HG03460 (cell line): Measurements from ENCODE around the gene ERO1A.

Source experiments
- ATAC-seq: cut with Tn5 transposase; IDR thresholded peaks from one replicate; pipeline ENCODE4 v1.9.1; 2021; ENCODE audit not compliant: unreplicated experiment

ERO1A gene

DNA sequence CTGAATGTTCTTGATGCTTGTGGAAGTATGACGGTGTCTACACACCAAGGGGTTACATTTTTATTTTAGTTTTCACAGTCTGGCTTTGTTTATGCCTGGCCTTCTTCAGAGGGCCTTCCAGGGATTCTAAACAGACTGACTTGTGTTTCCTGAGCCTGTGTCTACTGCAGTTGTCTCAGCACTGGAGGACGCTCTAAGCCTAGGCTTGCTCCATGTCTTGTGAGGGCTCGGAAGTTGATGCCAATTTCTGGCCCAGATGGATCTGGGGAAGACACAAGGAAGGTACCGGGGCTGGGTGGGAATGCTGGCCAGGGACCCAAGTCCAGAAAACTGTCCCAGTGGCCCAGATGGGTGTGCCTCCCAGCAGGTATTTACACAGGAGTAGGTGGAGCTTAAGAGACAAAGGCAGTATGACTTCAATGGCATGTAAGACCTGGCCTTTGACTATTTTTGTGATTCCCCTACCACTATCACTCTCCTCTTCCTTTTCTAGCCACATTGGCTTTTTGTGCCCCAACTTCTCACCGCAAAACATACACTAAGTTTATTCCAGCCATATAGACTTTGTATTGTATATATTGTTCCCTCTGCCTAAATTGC lies 85.8 kb downstream of the ERO1A start:
- no peak for ATAC-seq

DNA sequence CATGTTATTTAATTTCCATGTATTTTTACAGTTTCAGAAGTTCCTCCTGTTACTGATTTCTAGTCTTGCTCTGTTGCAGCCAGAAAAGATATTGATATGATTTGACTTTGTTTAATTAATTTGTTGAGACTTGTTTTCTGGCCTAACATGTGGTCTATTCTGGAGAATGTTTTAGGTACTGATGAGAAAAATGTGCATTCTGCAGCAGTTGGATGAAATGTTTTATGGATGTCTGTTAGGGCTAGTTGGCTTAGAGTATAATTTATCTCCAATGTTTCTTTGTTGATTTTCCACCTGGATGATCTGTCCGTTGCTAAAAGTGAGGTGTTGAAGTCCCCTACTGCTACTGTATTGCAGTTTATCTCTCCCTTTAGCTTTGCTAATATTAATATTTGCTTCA lies 88.3 kb downstream of the ERO1A start:
- no peak for ATAC-seq

- no peak for ATAC-seq
Observed at GRCh38 chr14:52602131-52602530, 93.2 kb downstream of the ERO1A start.

DNA sequence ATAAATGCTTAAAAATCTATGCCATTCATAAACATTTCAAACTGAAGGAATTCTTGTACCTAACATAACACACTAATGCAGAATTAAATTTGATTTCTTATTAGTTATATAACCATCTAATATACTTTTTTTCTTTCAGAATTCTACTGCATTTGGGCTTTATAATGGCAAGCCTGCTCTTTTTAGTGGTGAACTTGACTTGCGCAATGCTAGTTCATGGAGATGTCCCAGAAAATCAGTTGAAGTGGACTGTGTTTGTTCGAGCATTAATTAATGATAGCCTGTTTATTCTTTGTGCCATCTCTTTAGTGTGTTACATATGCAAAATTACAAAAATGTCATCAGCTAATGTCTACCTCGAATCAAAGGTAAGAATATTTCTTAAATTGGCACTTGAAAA lies 95.4 kb downstream of the ERO1A start:
- ATAC-seq = no peak

DNA sequence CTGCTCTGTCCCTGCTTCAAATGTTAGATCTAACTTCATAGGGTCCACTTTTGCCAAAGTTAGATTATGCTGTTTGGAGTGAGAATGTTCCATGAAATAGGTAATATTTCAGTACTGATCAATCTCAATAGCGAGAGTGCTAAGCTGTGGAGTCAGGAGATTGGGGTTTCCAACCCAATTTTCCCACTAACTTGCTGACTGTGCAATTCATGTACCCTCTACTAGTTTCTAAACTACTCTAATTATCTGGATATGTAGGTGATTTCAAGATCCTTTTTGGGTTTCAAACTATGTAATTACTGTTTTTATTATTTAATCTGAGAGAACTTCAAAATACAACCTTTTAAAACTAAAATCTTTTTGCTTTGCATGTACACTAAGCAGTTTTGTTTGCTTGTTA lies 96.8 kb downstream of the ERO1A start:
- ATAC-seq = no peak

DNA sequence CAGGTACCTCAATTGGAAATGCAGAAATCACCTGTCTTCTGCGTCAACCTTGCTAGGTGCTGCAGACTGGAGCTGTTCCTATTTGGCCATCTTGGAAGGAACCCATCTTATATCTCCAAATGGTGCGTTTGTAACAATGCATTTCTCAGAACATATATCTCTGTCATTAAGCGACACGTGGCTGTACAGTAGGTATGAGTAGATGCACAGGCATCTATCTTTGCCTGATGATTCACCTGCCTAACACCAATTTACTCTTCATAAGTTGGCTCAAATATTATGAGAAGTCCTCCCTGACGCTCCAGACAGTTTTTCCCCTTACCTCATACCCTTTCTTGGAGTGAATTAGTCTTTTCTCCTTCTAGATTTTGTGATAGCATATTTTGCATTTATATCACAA lies 98.5 kb downstream of the ERO1A start:
- ATAC-seq = no peak

DNA sequence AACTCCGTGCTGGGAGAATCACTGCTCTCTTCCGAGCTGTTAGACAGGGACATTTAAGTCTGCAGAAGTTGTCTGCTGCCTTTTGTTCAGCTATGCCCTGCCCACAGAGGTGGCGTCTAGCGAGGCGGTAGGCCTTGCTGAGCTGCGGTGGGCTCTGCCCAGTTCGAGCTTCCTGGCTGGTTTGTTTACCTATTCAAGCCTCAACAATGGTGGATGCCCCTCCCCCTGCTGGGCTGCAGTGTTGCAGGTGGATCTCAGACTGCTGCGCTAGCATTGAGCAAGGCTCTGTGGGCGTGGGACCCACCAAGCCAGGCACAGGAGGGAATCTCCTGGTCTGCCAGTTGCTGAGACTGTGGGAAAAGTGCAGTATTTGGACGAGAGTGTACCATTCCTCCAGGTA lies 99.0 kb downstream of the ERO1A start:
- no peak for ATAC-seq

DNA sequence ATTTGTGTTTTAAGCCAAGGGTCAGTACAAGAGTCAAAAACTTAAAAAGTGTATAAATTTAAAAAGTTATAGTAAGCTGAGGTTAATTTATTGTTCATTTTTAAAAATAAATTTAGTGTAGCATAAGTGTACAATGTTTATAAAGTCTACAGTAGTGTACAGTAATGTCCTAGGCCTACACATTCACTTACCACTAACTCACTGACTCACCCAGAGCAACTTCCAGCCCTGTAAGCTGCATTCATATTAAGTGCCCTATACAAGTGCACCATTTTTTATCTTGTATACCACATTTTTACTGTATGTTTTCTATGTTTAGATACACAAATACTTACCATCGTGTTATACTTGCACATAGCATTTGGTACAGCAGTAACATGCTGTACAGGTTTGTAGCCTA lies 105.0 kb downstream of the ERO1A start:
- ATAC-seq = no peak
